NCI-H748 (cell line): Measurements from ENCODE around the gene FCMR.

ENCODE experiments used
- DNase-seq: peaks from one replicate; lab custom pipeline; 2025; ENCODE audit not compliant: unreplicated experiment; lab: John Stamatoyannopoulos, UW

FCMR gene

GRCh38 chr1:206923009-206923960 is 1.5 kb upstream of the FCMR start:
- DNase-seq = no peak

- DNase-seq = no peak
These were observed 783 bp upstream of the FCMR start for GRCh38 chr1:206922524-206922923.

GRCh38 chr1:206918076-206918475 is 3.7 kb downstream of the FCMR start:
- no peak for DNase-seq

GRCh38 chr1:206916000-206916709 is 5.6 kb downstream of the FCMR start:
- no peak for DNase-seq

- no peak for DNase-seq
These were observed 6.6 kb downstream of the FCMR start for GRCh38 chr1:206915030-206915735.

- DNase-seq = no peak
These were observed 7.8 kb downstream of the FCMR start for GRCh38 chr1:206913766-206914537.

DNA sequence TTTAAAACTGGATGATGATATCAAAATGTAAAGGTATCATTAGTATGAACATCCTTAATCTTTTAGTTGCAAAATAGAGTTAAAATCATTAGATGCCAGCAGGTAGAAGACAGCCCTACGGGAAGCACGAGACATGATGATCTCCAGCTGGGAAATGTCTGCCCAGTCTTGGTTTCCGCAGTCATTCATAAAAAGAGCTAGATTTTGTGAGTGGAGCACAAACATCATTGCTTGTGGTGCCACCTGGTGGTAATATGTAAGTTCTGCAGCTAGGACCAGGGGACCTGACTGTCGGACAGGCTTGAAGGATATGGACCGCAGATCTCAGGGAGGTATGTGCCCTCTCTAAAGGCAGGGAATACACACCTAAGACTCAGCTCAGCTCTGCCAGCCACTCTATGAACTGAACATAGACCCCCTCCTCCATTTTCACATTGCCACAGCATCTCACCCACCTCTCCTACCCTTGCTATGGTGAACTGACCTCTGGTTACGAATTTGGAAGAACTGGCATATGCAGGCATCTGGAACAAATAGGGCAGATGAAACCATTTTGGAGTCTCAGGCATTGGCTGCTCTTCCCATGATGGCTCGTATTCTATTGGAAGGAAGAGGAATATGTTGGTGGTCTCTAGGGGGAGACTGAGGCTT is 9.2 kb downstream of the FCMR start:
- peak; percentile 79 for DNase-seq

DNA sequence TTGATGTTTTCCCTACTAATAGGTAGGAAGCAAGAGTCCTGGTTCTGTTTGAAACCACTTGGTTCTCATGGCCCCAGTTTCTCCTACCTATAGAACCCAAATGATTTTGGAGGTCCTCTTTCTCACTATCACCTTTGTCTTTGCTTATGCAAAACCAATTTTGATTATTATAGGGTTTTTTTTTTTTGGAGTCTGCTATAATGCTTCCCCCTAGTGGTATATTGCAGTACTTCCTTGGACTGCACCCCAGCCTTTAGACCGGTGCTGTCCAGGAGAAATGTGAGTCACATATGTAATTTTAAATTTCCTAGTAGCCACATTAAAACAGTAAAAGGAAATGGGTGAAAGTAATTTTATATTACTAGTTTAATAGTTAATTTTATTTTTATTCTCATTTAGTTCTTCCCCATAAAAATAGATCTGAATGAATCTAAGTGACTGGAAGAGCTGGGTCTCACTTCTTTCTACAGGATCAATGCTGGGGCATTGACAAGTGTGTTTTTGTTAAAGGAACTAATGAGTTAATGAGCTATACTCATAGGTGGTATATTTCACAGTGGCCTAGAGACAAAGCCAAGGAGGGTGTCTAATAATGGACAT is 10.6 kb downstream of the FCMR start:
- DNase-seq = peak; percentile 33

DNA sequence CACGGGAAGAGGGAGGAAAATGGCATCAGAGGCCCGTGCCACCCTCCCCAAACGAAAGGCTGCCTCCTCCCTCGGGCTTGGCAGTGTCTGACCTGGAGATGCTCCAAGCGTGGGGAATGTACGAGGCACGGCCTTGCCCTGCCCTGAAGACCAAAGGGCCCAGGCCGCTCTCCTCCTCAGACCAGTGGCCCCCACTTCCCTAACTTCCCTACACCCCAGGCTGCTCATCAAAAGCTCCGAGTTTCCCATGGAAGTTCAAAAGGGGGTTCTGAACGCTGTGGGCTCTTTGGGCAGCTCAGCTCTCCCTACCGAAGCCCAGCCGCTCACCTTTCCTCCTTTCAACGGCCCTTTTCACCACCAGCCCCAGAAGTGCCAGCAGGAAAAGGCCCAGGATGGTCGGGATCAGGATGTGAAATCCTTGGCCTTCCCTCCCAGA is 11.8 kb downstream of the FCMR start:
- DNase-seq = no peak

DNA sequence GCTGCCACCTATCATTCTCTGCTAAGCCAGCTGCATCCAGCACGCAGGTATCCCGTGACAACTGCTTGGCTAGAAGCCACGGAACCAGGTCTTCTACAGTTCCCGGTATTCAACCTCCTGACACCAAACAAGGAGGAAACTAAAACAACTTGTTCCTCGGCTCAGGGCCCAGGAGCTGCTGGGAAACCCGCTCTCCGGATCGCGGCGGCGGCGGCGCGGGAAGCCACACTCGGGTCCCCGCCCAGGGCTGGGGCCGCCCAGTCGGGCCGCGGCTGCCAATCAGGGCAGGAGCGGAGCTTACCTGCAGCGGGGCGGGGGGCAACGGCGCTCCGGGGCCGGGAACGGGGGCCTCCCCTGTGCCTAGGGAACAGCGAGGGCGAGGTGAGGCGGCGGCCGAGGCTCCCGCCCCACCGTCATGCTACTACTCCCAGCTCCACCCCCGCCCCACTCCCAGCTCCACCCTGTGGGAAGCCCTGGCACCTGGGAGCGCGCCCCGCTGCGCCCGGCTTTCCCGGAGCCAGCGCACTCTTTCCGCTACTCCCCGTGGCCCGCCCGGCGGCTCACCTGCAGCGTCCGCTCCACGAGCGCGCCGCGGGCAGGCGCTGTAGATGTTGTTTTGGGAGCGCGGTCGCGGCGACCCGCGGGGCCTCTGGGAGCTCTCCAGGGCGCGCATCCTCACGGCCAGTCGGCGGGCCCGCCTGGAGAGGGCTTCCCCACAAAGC is 12.4 kb downstream of the FCMR start:
- peak; percentile 77 for DNase-seq

DNA sequence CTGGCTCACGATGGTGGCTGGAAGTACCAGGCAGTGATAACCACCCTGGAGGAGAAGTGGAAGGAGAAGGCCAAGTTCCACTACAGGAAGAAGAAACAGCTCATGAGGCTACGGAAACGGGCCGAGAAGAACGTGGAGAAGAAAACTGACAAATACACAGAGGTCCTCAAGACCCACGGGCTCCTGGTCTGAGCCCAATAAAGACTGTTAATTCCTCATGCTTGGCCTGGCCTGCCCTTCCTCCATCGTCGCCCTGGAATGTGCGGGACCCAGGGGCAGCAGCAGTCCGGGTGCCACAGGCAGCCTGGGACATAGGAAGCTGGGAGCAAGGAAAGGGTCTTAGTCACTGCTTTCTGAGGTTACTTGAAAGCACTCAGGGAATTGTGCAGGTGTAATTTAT is 13.7 kb downstream of the FCMR start:
- DNase-seq = no peak

DNA sequence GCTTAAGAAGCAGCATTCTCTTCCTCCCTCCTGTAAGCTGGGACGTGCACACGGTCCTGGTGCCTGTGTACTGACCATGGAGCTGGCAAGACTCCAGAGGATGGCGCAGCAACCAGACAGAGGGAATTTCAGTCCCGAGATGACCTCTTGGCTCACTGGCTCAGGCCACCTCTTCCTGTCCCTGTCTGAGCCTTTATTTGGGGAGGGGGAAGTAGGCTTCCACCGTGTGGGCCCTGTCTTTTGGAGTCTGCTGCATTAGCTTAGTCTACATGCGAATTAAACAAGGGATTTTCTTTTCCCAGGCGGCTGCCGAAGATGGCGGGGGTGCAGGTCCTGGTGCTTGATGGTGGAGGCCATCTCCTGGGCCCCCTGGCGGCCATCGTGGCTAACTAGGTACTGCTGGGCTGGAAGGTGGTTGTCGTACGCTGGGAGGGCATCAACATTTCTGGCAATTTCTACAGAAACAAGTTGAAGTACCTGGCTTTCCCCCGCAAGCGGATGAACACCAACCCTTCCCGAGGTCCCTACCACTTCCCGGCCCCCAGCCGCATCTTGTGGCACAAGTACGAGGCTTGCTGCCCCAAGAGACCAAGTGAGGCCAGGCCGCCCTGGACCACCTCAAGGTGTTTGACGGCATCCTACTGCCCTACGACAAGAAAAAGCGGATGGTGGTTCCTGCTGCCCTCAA is 14.3 kb downstream of the FCMR start:
- DNase-seq = peak; percentile 5

DNA sequence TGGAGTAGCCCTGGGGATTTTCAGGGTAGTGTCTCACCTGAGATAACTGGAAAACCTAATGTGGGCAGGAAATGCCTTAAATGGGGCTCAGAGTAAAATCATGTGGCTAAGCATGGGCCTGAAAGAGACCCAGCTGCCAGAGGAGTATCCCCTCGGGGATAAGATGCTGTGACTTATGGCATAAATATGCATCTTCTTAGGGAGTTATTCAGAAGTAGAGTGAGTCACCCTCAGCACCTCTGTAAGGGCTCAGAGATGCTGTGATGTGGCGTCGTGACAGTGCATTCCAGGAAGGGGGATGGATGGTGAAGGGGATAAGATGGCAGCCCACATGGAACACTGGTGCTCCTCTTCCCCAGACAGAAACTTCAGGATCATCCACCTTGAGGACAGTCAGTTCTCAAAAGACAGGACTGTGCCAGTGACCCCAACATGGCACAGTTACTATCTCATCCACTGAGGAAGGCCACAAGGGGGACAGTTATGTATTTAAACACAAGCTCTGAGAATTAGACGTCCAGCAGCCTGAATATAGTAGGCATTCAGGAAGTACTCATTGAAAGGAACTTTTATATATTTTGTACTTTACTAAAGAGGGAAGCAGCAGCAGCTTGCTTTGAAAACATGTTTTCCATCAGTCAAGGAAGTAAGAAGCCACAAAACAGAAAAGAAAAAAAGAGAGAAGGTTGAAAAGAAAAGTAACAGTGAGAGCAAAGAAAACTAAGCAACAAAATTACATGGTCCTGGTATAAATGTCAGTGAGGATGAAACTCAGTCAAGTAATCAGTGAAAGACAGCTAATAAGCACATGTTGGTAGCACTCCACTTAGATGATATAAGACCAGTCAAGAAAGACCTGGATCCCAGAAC is 16.2 kb downstream of the FCMR start:
- no peak for DNase-seq

GRCh38 chr1:206904423-206905142 is 17.2 kb downstream of the FCMR start:
- no peak for DNase-seq

DNA sequence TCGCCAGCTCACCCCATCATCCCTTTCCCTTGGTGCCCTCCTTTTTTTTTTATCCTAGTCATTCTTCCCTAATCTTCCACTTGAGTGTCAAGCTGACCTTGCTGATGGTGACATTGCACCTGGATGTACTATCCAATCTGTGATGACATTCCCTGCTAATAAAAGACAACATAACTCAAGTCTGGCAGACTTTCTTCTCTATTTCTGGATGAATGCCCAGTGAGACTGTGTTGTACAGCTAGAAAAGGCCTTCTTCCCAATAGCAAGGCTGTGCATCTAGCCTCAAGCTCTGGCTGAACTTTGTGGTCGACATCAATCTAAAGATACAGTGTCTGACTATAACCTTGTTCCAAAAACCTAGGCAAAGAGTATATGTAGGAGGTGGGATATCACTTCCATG is 18.1 kb downstream of the FCMR start:
- DNase-seq = no peak

GRCh38 chr1:206902702-206903101 is 19.0 kb downstream of the FCMR start:
- no peak for DNase-seq

- DNase-seq = no peak
These were observed 19.8 kb downstream of the FCMR start for GRCh38 chr1:206901944-206902343.
